Left hindlimb (tissue), 1 donor: ENCODE measurements around the gene NEK7.
"Not testable (repeated sequence)": the region's sequence is repeated elsewhere in the genome, so short reads cannot be mapped to it uniquely, and the experiment has no call there.

Experiments
- DNase-seq: peaks from one replicate; pipeline ENCODE4 v3.0.0-alpha.2; 2018

The NEK7 gene

GRCh38 chr1:198298640-198299039 lies 141.8 kb downstream of the NEK7 start:
- DNase-seq: no peak

GRCh38 chr1:198300451-198300850 lies 143.7 kb downstream of the NEK7 start:
- no peak for DNase-seq

GRCh38 chr1:198304431-198304830 lies 147.6 kb downstream of the NEK7 start:
- DNase-seq: no peak

GRCh38 chr1:198314817-198315216 lies 158.0 kb downstream of the NEK7 start:
- not testable (repeated sequence) for DNase-seq

- not testable (repeated sequence) for DNase-seq
Measured at GRCh38 chr1:198315331-198315730, 158.5 kb downstream of the NEK7 start.

- no peak for DNase-seq
Measured at GRCh38 chr1:198316546-198317100, 159.8 kb downstream of the NEK7 start.

- DNase-seq: no peak
Measured at GRCh38 chr1:198318085-198318484, 161.3 kb downstream of the NEK7 start.

GRCh38 chr1:198320759-198321158 lies 164.0 kb downstream of the NEK7 start:
- DNase-seq: no peak

GRCh38 chr1:198326232-198326631 lies 169.4 kb downstream of the NEK7 start:
- DNase-seq: no peak

GRCh38 chr1:198326915-198327314 lies 170.1 kb downstream of the NEK7 start:
- no peak for DNase-seq

GRCh38 chr1:198328458-198329032 lies 171.7 kb downstream of the NEK7 start:
- no peak for DNase-seq

GRCh38 chr1:198330982-198331615 lies 174.3 kb downstream of the NEK7 start:
- DNase-seq: no peak

- DNase-seq: no peak
Measured at GRCh38 chr1:198333744-198334143, 176.9 kb downstream of the NEK7 start.

GRCh38 chr1:198335663-198336062 lies 178.9 kb downstream of the NEK7 start:
- no peak for DNase-seq

- DNase-seq: no peak
Measured at GRCh38 chr1:198337886-198338285, 181.1 kb downstream of the NEK7 start.

GRCh38 chr1:198340139-198340538 lies 183.3 kb downstream of the NEK7 start:
- DNase-seq: no peak

- no peak for DNase-seq
Measured at GRCh38 chr1:198346178-198346577, 189.4 kb downstream of the NEK7 start.

GRCh38 chr1:198350456-198350855 lies 193.7 kb downstream of the NEK7 start:
- no peak for DNase-seq

GRCh38 chr1:198352975-198353695 lies 196.3 kb downstream of the NEK7 start:
- no peak for DNase-seq

- DNase-seq: no peak
Measured at GRCh38 chr1:198357937-198358336, 201.1 kb downstream of the NEK7 start.

GRCh38 chr1:198359024-198359653 lies 202.3 kb downstream of the NEK7 start:
- no peak for DNase-seq

GRCh38 chr1:198360208-198360729 lies 203.5 kb downstream of the NEK7 start:
- DNase-seq: no peak

- no peak for DNase-seq
Measured at GRCh38 chr1:198361237-198361767, 204.5 kb downstream of the NEK7 start.
